Tibial nerve (tissue), 4 donors: ENCODE data around the gene CEP170B.

ENCODE experiments used
- EP300 ChIP-seq, 2 donors: sonication (generic); formaldehyde crosslinking; IDR thresholded peaks; one replicate each; pipeline ENCODE4 v1.6.1; 2017; ENCODE audit warnings: antibody characterized with exemption in 2 of 2, mild to moderate bottlenecking in 1 of 2
- POLR2A ChIP-seq, 2 donors: fragments of 450-650 bp; IDR thresholded peaks; one replicate each; pipeline ENCODE4 v1.6.1; 2017; ENCODE audit warnings: antibody characterized with exemption in 2 of 2, mild to moderate bottlenecking in 2 of 2, moderate library complexity in 2 of 2
- TF ChIP-seq, protein P1 (sequence below), 5 experiments: fragments of 200-600 bp in 3 of 5; fragments of 450-650 bp in 2 of 5; sonication (generic) in 3 of 5; IDR thresholded peaks; one replicate each; pipeline ENCODE4 v1.5.1; 2016 to 2019; ENCODE audit warnings: antibody characterized with exemption in 5 of 5, mild to moderate bottlenecking in 3 of 5, moderate library complexity in 2 of 5

DNA sequence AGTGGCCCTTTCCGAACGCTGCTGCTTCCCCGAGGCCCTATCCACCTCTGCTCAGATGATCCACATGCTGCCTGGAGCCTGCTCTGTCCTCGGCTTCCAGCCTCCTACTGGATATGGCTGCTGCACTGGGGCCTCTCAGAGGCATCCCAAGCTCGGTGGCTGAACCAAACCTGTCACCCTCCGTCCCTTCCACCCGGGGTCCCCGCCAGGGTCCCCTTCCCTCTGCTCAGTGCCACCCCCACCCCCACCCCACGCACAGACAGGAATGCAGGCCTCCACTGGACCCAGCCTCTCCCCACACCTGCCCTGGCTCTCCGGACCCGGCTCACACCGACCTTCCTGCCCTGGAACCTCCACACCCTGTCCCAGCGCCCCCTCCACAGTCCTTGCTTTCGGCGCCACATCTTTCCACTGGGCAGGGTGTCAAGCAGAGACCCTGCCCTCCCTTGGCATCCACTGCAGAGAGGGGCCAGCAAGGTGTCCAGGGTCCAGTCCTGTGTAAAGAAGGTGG lies 6.1 kb downstream of the CEP170B start:
- TF ChIP-seq, protein P1, sequence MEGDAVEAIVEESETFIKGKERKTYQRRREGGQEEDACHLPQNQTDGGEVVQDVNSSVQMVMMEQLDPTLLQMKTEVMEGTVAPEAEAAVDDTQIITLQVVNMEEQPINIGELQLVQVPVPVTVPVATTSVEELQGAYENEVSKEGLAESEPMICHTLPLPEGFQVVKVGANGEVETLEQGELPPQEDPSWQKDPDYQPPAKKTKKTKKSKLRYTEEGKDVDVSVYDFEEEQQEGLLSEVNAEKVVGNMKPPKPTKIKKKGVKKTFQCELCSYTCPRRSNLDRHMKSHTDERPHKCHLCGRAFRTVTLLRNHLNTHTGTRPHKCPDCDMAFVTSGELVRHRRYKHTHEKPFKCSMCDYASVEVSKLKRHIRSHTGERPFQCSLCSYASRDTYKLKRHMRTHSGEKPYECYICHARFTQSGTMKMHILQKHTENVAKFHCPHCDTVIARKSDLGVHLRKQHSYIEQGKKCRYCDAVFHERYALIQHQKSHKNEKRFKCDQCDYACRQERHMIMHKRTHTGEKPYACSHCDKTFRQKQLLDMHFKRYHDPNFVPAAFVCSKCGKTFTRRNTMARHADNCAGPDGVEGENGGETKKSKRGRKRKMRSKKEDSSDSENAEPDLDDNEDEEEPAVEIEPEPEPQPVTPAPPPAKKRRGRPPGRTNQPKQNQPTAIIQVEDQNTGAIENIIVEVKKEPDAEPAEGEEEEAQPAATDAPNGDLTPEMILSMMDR (IDR thresholded peaks at IDR 0.05) = no peak
- TF ChIP-seq POLR2A (IDR thresholded peaks at IDR 0.05) (no peak), EP300 (IDR thresholded peaks at IDR 0.05) (no peak)
